Keratinocyte (primary cell): ENCODE results near the gene CDH13. TPM values are rescaled to one million over a fixed set of nuclear protein-coding genes. Genes with fewer than 3 reads are reported as not detected.

Experiments used
- DNase-seq: peaks from one replicate; pipeline ENCODE4 v3.0.0-alpha.2; 2011; ENCODE audit warnings: low read depth, missing footprints, low spot score
- FAIRE-seq: peaks from 2 replicates; lab custom pipeline; 2011; peaks lifted over from hg19 to GRCh38; lab: Jason Lieb, UNC
- H2AFZ ChIP-seq: 2 replicates; pipeline ENCODE4 v1.6.0; 2012; ENCODE audit warnings: low read length, control low read depth, inconsistent platforms; ENCODE audit not compliant: control insufficient read depth
- H3K27ac ChIP-seq: 2 replicates; pipeline ENCODE4 v1.5.1; 2011; ENCODE audit warnings: low read length; ENCODE audit not compliant: control insufficient read depth, insufficient read depth
- H3K27me3 ChIP-seq: 3 replicates; pipeline ENCODE4 v1.6.0; 2011; ENCODE audit warnings: low read length; ENCODE audit not compliant: control insufficient read depth, insufficient read depth; ENCODE audit errors: extremely low read depth
- H3K36me3 ChIP-seq, 2 experiments: 2 replicates in 1 of 2; 3 replicates in 1 of 2; pipeline ENCODE4 v1.5.1; 2011; ENCODE audit warnings: low read length in 2 of 2, mild to moderate bottlenecking in 1 of 2; ENCODE audit not compliant: control insufficient read depth in 2 of 2, insufficient read depth in 2 of 2; ENCODE audit errors: extremely low read depth in 1 of 2
- H3K4me1 ChIP-seq: 3 replicates; pipeline ENCODE4 v1.5.1; 2011; ENCODE audit warnings: low read length; ENCODE audit not compliant: control insufficient read depth, insufficient read depth; ENCODE audit errors: extremely low read depth
- H3K4me2 ChIP-seq: 3 replicates; pipeline ENCODE4 v1.6.0; 2011; ENCODE audit warnings: low read depth, low read length; ENCODE audit not compliant: control insufficient read depth, insufficient read depth; ENCODE audit errors: extremely low read depth
- H3K4me3 ChIP-seq, 3 experiments: fragments of 200-600 bp in 1 of 3; sonication (generic) in 1 of 3; 2 replicates in 2 of 3; 3 replicates in 1 of 3; pipeline ENCODE4 v1.5.1; 2011 to 2016; ENCODE audit warnings: low read length in 3 of 3, mild to moderate bottlenecking in 3 of 3, control low read depth in 2 of 3, inconsistent platforms in 1 of 3, low read depth in 1 of 3, mixed read lengths in 1 of 3, mixed run types in 1 of 3, moderate library complexity in 1 of 3; ENCODE audit not compliant: control insufficient read depth in 2 of 3, insufficient read depth in 2 of 3; ENCODE audit errors: extremely low read depth in 1 of 3
- H3K79me2 ChIP-seq: 2 replicates; pipeline ENCODE4 v1.6.0; 2012; ENCODE audit warnings: low read length; ENCODE audit not compliant: control insufficient read depth, insufficient read depth
- H3K9ac ChIP-seq: 3 replicates; pipeline ENCODE4 v1.6.0; 2011; ENCODE audit warnings: low read length; ENCODE audit not compliant: control insufficient read depth, insufficient read depth; ENCODE audit errors: extremely low read depth
- H3K9me1 ChIP-seq: 3 replicates; pipeline ENCODE4 v1.6.0; 2011; ENCODE audit warnings: low read length; ENCODE audit not compliant: control insufficient read depth, insufficient read depth; ENCODE audit errors: extremely low read depth
- H3K9me3 ChIP-seq: 2 replicates; pipeline ENCODE4 v1.5.1; 2012; ENCODE audit warnings: low read depth, low read length; ENCODE audit not compliant: control insufficient read depth
- H4K20me1 ChIP-seq: 3 replicates; pipeline ENCODE4 v1.6.0; 2011; ENCODE audit warnings: low read length; ENCODE audit not compliant: control insufficient read depth, insufficient read depth; ENCODE audit errors: extremely low read depth
- CTCF ChIP-seq, 3 experiments: IDR thresholded peaks in 1 of 3; conservative IDR thresholded peaks in 1 of 3; optimal IDR thresholded peaks in 1 of 3; 2 replicates in 2 of 3; 3 replicates in 1 of 3; pipeline versions ENCODE3 to v1.5.1; 2011; ENCODE audit warnings: low read length in 3 of 3, mild to moderate bottlenecking in 3 of 3, moderate library complexity in 2 of 3, control low read depth in 1 of 3, inconsistent platforms in 1 of 3; ENCODE audit not compliant: insufficient read depth in 2 of 3; ENCODE audit errors: extremely low read depth in 1 of 3
- EZH2 ChIP-seq: IDR thresholded peaks from one replicate; pipeline ENCODE4 v1.6.1; 2012; ENCODE audit warnings: inconsistent platforms, mild to moderate bottlenecking, low read length, moderate library complexity
- dilution Hi-C: fragments of 300-500 bp; cut with MboI; formaldehyde crosslinking; loops from one replicate; pipeline ENCODE4 v1.7.0; 2020; ENCODE audit warnings: low sequenced_read_pairs; ENCODE audit not compliant: extremely low pct_ligation_motif_present
- polyA plus RNA-seq, 5 experiments: library from polyadenylated mRNA; depleted of rRNA in 3 of 5; stranded (reverse) in 3 of 5; stranded (forward) in 1 of 5; unstranded in 1 of 5; fragments of >200 nt; gene quantifications; 1 replicate in 1 of 5; 2 replicates in 3 of 5; 3 replicates in 1 of 5; pipeline versions ENCODE4 v1.2.1 to v1.2.3, GENCODE V29; 2011 to 2012; ENCODE audit warnings: missing spikeins in 2 of 5, low read depth in 1 of 5, low replicate concordance in 1 of 5

Gene CDH13
- polyA plus RNA-seq, 1 donor (not counting 4 experiments of a cell fraction or from before 2014, with no cell fraction given), result 111 TPM

DNA sequence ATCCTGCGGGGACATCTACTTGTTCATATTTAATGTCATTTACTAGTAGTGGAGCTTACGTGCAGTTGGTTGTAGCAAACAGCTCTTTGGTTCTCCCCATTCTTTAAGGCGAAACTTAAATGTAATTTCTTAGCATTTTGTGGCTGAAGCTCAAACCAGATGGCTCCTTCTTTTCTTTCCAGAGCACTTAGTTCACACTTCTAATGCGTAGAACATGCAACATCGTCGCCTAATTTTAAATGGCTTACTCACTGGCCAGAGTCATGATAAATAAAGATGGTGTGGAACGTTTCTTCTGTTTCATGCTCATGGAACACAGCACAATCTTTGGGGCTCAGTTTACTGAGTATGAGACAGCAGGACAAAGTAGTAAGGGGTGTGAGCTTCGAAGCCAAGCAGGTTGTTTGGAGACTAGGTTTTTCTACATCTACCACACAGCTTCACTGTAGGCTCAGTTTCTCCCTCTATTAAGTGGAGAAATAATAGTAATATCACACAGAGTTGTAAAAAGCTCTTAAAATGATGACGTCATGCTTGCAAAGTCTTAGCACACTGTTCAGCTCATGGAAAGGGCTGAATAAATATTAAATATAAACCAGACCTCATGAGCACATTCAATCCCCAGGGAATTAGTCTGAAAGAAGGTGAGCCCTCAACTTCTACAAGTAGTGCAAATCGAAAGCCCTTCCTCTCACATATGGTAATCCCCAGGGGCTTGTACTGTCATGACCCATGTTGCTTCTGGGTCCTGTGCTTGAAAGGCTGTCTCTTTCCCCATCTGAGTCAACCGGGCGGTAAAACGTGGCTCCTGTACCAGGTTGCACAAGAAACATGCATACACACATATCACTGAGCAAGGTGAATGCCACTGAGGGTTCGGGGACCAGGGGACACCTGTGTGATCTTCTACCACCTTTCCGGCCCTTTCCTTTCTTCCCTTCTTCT is 384.3 kb downstream of the CDH13 start:
- Histone ChIP-seq H4K20me1 (no peaks in the 10 kb centered on the region), H2AFZ (no peak overlapping the region), H3K36me3 (no peaks in the 10 kb centered on the region), H3K27ac (no peak overlapping the region), H3K4me3 (no peak overlapping the region), H3K4me1 (no peaks in the 10 kb centered on the region), H3K79me2 (no peaks in the 10 kb centered on the region), H3K9me3 (no peaks in the 10 kb centered on the region), H3K9me1 (no peaks in the 10 kb centered on the region), H3K9ac (no peak overlapping the region), H3K4me2 (no peak overlapping the region), H3K27me3 (no peaks in the 10 kb centered on the region)
- no peak for TF ChIP-seq CTCF (optimal IDR thresholded peaks at IDR 0.05 in 1 of 3, IDR thresholded peaks at IDR 0.05 in 1 of 3, conservative IDR thresholded peaks at IDR 0.05 in 1 of 3; ENCODE audit: extremely low read depth in 1 of 3, insufficient read depth in 2 of 3, low read length in 3 of 3)
- no peak for TF ChIP-seq EZH2
- dilution Hi-C loops, result no loop called here
- no peak for DNase-seq
- FAIRE-seq, result no peak

DNA sequence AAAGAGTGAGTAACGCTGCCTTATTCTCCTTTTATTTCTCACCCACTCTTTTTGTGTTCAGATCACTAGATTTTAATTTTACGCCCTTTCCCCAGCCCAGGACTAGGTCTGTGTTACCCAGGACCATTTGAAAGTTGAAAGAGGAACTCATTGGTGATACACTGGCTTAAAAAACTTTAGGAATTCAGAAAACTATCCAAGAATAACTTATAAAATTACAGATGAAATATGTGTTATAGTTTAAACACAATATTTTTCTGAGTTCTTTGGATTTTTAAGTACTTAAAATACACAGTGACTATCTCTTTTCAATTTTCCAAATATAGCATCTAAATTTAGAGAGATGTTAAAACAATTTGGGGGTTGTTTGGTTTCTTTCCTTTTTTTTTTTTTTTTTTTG is 385.2 kb downstream of the CDH13 start:
- dilution Hi-C loops, result no loop called here
- FAIRE-seq, result no peak
- no peak for DNase-seq

More for the DNA sequence above, 385.2 kb downstream of the CDH13 start:
- Histone ChIP-seq H3K9me3 (no peaks in the 10 kb centered on the region), H3K4me2 (no peak overlapping the region), H3K79me2 (no peaks in the 10 kb centered on the region), H2AFZ (no peak overlapping the region), H4K20me1 (no peaks in the 10 kb centered on the region), H3K27ac (no peak overlapping the region), H3K4me1 (no peaks in the 10 kb centered on the region), H3K36me3 (no peaks in the 10 kb centered on the region), H3K9ac (no peak overlapping the region), H3K9me1 (no peaks in the 10 kb centered on the region), H3K4me3 (no peak overlapping the region), H3K27me3 (no peaks in the 10 kb centered on the region)
- TF ChIP-seq CTCF (optimal IDR thresholded peaks at IDR 0.05 in 1 of 3, IDR thresholded peaks at IDR 0.05 in 1 of 3, conservative IDR thresholded peaks at IDR 0.05 in 1 of 3; ENCODE audit: extremely low read depth in 1 of 3, insufficient read depth in 2 of 3, low read length in 3 of 3) (no peak), EZH2 (no peak)
